H9 (cell line): Measurements from ENCODE around the gene NHLRC3. TPM values are rescaled to one million over a fixed set of nuclear protein-coding genes. Genes with fewer than 3 reads are reported as not detected.

Experiments
- DNase-seq: peaks from one replicate; pipeline ENCODE4 v3.0.0-alpha.2; 2017
- H2AFZ ChIP-seq: one replicate; pipeline ENCODE4 v1.6.1; 2013; ENCODE audit warnings: mild to moderate bottlenecking, low read length, control low read depth, moderate library complexity
- H2AK5ac ChIP-seq: 2 replicates; pipeline ENCODE4 v1.6.1; 2013; ENCODE audit warnings: low read length, control low read depth, mixed read lengths; ENCODE audit not compliant: insufficient read length
- H2BK120ac ChIP-seq: one replicate; pipeline ENCODE4 v1.6.1; 2013; ENCODE audit warnings: low read depth, mild to moderate bottlenecking, low read length, control low read depth, inconsistent platforms; ENCODE audit not compliant: poor library complexity, severe bottlenecking
- H2BK12ac ChIP-seq: 2 replicates; pipeline ENCODE4 v1.6.1; 2013; ENCODE audit warnings: low read length, control low read depth, mixed read lengths, low read depth; ENCODE audit not compliant: insufficient read length
- H2BK15ac ChIP-seq: 2 replicates; pipeline ENCODE4 v1.6.1; 2013; ENCODE audit warnings: low read depth, low read length, control low read depth
- H2BK20ac ChIP-seq: one replicate; pipeline ENCODE4 v1.6.1; 2013; ENCODE audit warnings: low read depth, mild to moderate bottlenecking, low read length, control low read depth, inconsistent platforms; ENCODE audit not compliant: poor library complexity, severe bottlenecking
- H2BK5ac ChIP-seq: 2 replicates; pipeline ENCODE4 v1.6.1; 2013; ENCODE audit warnings: low read length, control low read depth, mixed read lengths; ENCODE audit not compliant: insufficient read length
- H3K14ac ChIP-seq: 2 replicates; pipeline ENCODE4 v1.6.1; 2013; ENCODE audit warnings: low read length, control low read depth; ENCODE audit not compliant: insufficient read depth
- H3K18ac ChIP-seq: 2 replicates; pipeline ENCODE4 v1.6.1; 2013; ENCODE audit warnings: low read depth, mild to moderate bottlenecking, mixed read lengths, low read length, control low read depth; ENCODE audit not compliant: insufficient read length
- H3K23ac ChIP-seq: 2 replicates; pipeline ENCODE4 v1.6.1; 2013; ENCODE audit warnings: low read length, control low read depth, mixed read lengths, low read depth; ENCODE audit not compliant: insufficient read length
- H3K23me2 ChIP-seq: 2 replicates; pipeline ENCODE4 v1.6.1; 2013; ENCODE audit warnings: low read depth, mild to moderate bottlenecking, mixed read lengths, low read length, control low read depth; ENCODE audit not compliant: insufficient read length, poor library complexity, severe bottlenecking
- H3K27ac ChIP-seq: 2 replicates; pipeline ENCODE4 v1.5.1; 2013; ENCODE audit warnings: low read length, control low read depth, mixed read lengths, low read depth; ENCODE audit not compliant: insufficient read length
- H3K27me3 ChIP-seq: 2 replicates; pipeline ENCODE4 v1.6.1; 2013; ENCODE audit warnings: low read length, control low read depth, inconsistent platforms; ENCODE audit not compliant: insufficient read depth
- H3K4ac ChIP-seq: 2 replicates; pipeline ENCODE4 v1.6.1; 2013; ENCODE audit warnings: low read depth, mild to moderate bottlenecking, control low read depth, inconsistent platforms, low read length, moderate library complexity
- H3K4me1 ChIP-seq: 2 replicates; pipeline ENCODE4 v1.6.1; 2013; ENCODE audit warnings: low read length, control low read depth, inconsistent platforms; ENCODE audit not compliant: insufficient read depth
- H3K4me2 ChIP-seq: 2 replicates; pipeline ENCODE4 v1.6.1; 2013; ENCODE audit warnings: low read length, control low read depth, mixed read lengths; ENCODE audit not compliant: insufficient read length, insufficient read depth
- H3K56ac ChIP-seq: 2 replicates; pipeline ENCODE4 v1.6.1; 2013; ENCODE audit warnings: low read depth, mild to moderate bottlenecking, mixed read lengths, low read length, control low read depth; ENCODE audit not compliant: insufficient read length
- H3K79me1 ChIP-seq: 2 replicates; pipeline ENCODE4 v1.6.1; 2013; ENCODE audit warnings: low read depth, mild to moderate bottlenecking, moderate library complexity, low read length, control low read depth, inconsistent platforms; ENCODE audit not compliant: insufficient read depth, poor library complexity, severe bottlenecking
- H3K79me2 ChIP-seq: 2 replicates; pipeline ENCODE4 v1.6.1; 2013; ENCODE audit warnings: low read length, control low read depth, inconsistent platforms; ENCODE audit not compliant: insufficient read depth
- H3K9ac ChIP-seq: 2 replicates; pipeline ENCODE4 v1.6.1; 2013; ENCODE audit warnings: low read length, control low read depth, mixed read lengths; ENCODE audit not compliant: insufficient read length; ENCODE audit errors: extremely low read depth
- H3K9me3 ChIP-seq: one replicate; pipeline ENCODE4 v1.6.1; 2013; ENCODE audit warnings: low read depth, low read length, inconsistent platforms; ENCODE audit not compliant: control insufficient read depth
- H3T11ph ChIP-seq: one replicate; pipeline ENCODE4 v1.6.1; 2013; ENCODE audit warnings: mild to moderate bottlenecking, low read length, control low read depth, inconsistent platforms
- H4K20me1 ChIP-seq: one replicate; pipeline ENCODE4 v1.6.1; 2013; ENCODE audit not compliant: control insufficient read depth, insufficient read length, insufficient read depth
- H4K5ac ChIP-seq: 2 replicates; pipeline ENCODE4 v1.6.1; 2013; ENCODE audit warnings: low read depth, mild to moderate bottlenecking, mixed read lengths, low read length, control low read depth; ENCODE audit not compliant: insufficient read length
- H4K8ac ChIP-seq: replicated peaks from 2 replicates; pipeline ENCODE4 v1.6.1; 2013; ENCODE audit warnings: low read length, control low read depth, mixed read lengths, low read depth; ENCODE audit not compliant: insufficient read length
- H4K91ac ChIP-seq: 2 replicates; pipeline ENCODE4 v1.6.1; 2013; ENCODE audit warnings: low read depth, mild to moderate bottlenecking, moderate library complexity, mixed read lengths, low read length, control low read depth; ENCODE audit not compliant: insufficient read length
- H3K27ac Mint-ChIP-seq, 3 experiments: 2 replicates in 2 of 3; 3 replicates in 1 of 3; pipeline ENCODE4 v1.8.0; 2020 to 2021; ENCODE audit warnings: mixed read lengths in 3 of 3, mild to moderate bottlenecking in 1 of 3, moderate library complexity in 1 of 3
- H3K27me3 Mint-ChIP-seq: 2 replicates; pipeline ENCODE4 v1.8.0; 2021; ENCODE audit warnings: low read depth, mild to moderate bottlenecking, moderate library complexity, mixed read lengths
- H3K36me3 Mint-ChIP-seq, 3 experiments: 2 replicates in 2 of 3; 3 replicates in 1 of 3; pipeline ENCODE4 v1.8.0; 2020 to 2021; ENCODE audit warnings: low read depth in 3 of 3, mixed read lengths in 3 of 3; ENCODE audit not compliant: insufficient read depth in 1 of 3
- H3K4me1 Mint-ChIP-seq, 2 experiments: 2 replicates each; pipeline ENCODE4 v1.8.0; 2020; ENCODE audit warnings: mixed read lengths in 2 of 2
- H3K4me3 Mint-ChIP-seq, 2 experiments: 2 replicates in 1 of 2; 3 replicates in 1 of 2; pipeline ENCODE4 v1.8.0; 2020 to 2021; ENCODE audit warnings: mild to moderate bottlenecking in 2 of 2, mixed read lengths in 2 of 2, moderate library complexity in 1 of 2
- H3K9me3 Mint-ChIP-seq, 2 experiments: 2 replicates in 1 of 2; 3 replicates in 1 of 2; pipeline ENCODE4 v1.8.0; 2020; ENCODE audit warnings: mild to moderate bottlenecking in 2 of 2, mixed read lengths in 2 of 2, moderate library complexity in 1 of 2
- CTCF ChIP-seq: fragments of 200-600 bp; sonication (generic); conservative IDR thresholded peaks from 3 replicates; pipeline ENCODE4 v1.8.0; 2021; ENCODE audit warnings: antibody characterized with exemption, mild to moderate bottlenecking
- total RNA-seq: library from RNA; stranded (reverse); gene quantifications from 2 replicates; pipeline ENCODE4 v1.2.1, GENCODE V29; 2021

NHLRC3 gene
- total RNA-seq, 1 experiment from 2014 or later, result 17.6 TPM

DNA sequence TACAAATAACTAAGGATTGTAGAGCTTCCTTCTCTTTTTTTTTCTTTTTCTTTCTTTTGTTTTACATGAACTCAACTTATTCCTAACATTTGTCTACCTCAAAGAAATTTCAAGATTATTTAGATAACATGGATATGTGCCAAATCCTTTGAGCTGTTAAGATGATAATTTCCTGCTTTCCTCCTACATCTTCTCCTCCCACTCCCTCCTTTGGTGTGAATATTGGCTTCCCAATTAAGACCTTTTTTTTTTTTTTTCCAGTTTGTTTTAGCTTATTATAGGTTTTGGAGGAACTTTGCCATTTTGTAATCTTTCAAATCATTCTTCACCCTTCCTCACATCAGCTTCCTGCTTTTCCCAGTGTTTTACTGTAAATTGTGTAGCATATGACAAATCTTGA is 10.6 kb downstream of the NHLRC3 start:
- Histone ChIP-seq H3K9me3 (no peaks in the 10 kb centered on the region), H3K4me1 (peaks cover 2% of the 10 kb centered on the region; the same call in 1 of the 2 replicates), H3K4ac (no peak overlapping the region), H3K23ac (no peak overlapping the region), H3K56ac (no peak overlapping the region), H3K27ac (no peak overlapping the region), H4K5ac (no peak overlapping the region), H2AK5ac (no peak overlapping the region), H2BK15ac (no peak overlapping the region), H3K14ac (no peak overlapping the region), H4K20me1 (no peaks in the 10 kb centered on the region), H2AFZ (no peak overlapping the region), H3K9ac (no peak overlapping the region), H3K18ac (no peak overlapping the region), H3K79me1 (no peaks in the 10 kb centered on the region), H3K27me3 (no peaks in the 10 kb centered on the region; the same call in 1 of the 2 replicates), H2BK20ac (no peak overlapping the region), H4K8ac (no peak overlapping the region), H3K4me2 (no peak overlapping the region), H3T11ph (no peak overlapping the region), H3K79me2 (no peaks in the 10 kb centered on the region), H2BK12ac (no peak overlapping the region), H4K91ac (no peak overlapping the region), H3K23me2 (no peaks in the 10 kb centered on the region), H2BK5ac (no peak overlapping the region), H2BK120ac (no peak overlapping the region)
- no peak overlapping the region for H3K4me3 Mint-ChIP-seq
- H3K27me3 Mint-ChIP-seq, result no peaks in the 10 kb centered on the region
- no peak for TF ChIP-seq CTCF
- peaks cover 31 to 36% of the 10 kb centered on the region in 2 experiments for H3K4me1 Mint-ChIP-seq
- peaks cover 0 to 16% (median 0%) of the 10 kb centered on the region in 3 experiments; a peak in 3 of 7 replicates for H3K36me3 Mint-ChIP-seq
- H3K9me3 Mint-ChIP-seq, result no peaks in the 10 kb centered on the region
- H3K27ac Mint-ChIP-seq, result no peak overlapping the region; a peak in 1 of 7 replicates
- no peak for DNase-seq
